GM18517 (cell line): Measurements from ENCODE around the gene TSC22D1.
"Not testable (repeated sequence)": the region's sequence is repeated elsewhere in the genome, so short reads cannot be mapped to it uniquely, and the experiment has no call there.

Experiments used
- ATAC-seq: cut with Tn5 transposase; IDR thresholded peaks from one replicate; pipeline ENCODE4 v1.9.1; 2021; ENCODE audit warnings: mild to moderate bottlenecking, moderate library complexity; ENCODE audit not compliant: unreplicated experiment

TSC22D1 gene

DNA sequence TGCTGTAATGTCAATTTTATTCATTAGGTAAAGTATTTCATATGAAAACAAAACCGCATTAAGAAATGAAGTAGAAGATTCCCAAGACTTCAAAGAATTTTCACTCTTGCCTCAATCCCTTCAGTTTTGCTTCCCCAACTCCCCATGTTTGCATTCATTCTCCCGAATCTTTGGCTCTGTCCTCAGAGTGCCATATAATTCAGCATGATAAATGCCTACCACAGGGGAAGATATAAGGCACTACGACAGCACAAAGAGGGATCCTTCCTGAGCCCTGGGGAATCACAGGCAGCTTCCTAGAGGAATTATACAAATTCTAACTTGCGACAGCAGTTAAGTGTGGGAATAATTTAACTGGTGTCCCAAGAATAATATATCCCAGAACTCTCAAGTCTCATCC lies 68.5 kb downstream of the TSC22D1 start:
- ATAC-seq = no peak

DNA sequence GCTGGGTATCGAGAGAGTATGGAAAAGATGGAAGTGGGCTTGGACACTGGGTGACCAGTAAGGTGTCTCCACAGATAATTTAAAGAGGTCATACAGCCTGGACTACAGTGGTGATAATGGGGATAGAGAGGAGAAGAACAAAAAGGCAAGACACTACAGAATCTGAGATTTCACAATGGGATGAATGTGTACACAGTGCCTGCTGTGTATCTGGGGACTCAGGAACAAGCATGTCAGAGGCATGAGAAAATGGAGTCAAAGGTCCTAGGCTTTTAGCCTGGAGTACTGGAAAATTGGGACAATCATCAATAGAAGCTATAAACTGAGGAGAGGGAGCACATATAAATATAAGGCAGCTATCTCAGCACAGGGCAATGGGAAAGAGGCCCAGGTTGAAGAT lies 69.4 kb downstream of the TSC22D1 start:
- no peak for ATAC-seq

DNA sequence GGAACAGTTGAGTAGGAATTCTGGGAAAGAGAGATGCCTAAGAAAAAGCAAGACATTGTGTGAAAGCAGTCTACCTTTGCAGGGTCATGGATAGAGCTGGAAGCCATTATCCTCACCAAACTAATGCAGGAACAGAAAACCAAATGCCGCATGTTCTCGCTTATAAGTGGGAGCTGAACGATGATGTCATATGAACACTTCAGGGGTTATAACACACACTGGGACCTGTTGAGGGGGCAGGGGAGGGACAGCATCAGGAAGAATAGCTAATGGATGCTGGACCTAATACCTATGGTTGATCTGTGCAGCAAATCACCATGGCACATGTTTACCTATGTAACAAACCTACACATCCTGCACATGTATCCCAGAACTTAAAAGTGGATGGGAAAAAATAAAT lies 69.9 kb downstream of the TSC22D1 start:
- ATAC-seq = no peak

DNA sequence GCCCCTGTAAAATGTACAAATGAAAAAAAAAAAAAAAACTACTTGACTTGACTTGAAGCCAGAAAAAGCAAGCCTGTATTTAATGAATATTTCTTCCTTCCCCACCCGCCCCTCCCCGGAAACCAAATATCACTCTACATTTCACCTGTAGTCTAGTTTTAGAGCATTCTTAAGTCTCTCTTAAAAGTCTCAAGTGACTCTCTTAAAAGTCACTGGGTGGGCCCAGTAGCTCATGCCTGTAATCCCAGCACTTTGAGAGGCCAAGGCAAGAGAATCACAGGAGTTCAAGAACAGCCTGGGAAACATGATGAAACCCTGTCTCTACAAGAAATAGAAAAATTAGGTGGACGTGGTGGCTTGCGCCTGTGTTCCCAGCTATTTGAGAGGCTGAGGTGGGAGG lies 72.0 kb downstream of the TSC22D1 start:
- no peak for ATAC-seq

DNA sequence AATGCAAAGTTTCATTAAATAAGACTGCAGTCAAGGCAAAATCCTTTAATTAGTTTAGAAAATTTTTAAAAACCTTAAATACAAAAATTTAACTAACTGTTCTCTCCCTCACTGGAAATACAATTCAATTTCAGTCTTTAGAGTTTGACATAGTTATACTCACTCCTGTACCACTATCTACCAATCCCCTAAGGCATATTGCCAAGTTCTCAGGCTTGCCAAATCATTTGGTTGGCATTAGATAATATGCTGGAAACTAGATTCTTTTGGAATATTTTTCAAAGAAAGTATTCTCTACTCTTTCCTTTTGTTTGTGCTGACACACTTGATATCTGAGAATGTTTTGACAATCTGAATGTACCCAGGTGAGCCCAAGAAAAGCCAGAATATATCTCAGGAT lies 77.2 kb downstream of the TSC22D1 start:
- ATAC-seq = no peak

DNA sequence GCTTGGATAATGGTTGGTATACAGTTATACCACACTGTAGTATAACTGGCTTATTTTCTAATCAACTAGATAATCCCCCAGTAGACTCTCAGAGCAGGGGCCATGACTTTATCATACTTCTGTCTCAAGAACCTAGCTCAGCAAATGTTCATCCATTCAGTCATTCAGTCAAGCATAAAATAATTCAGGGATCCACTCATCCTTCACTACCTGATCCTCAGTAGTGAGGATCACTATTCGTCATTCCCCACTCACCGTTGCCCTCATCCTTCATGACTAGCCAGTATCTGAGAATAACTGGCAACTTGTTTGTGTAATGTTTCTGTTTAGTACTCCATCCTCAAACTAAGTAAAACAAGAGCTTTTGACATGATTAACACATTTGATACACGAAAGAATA lies 77.6 kb downstream of the TSC22D1 start:
- ATAC-seq = no peak

DNA sequence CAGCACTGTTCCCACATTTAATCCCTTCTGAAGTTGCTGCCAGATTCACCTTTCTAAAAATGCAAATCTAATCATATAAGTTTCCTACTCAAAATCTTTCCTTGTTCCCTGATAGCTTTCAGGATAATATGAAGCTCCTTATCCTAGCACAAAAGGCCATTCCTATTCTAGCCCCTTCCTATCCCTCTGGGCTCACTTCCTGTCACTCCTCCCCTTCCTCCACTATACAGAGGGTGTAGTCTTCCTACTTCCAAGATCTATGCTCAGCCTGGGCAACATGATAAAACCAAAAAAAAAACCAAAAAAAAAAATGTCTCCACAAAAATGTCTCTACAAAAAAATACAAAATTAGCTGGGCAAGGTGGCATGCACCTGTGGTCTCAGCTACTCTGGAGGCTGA lies 78.3 kb downstream of the TSC22D1 start:
- no peak for ATAC-seq

DNA sequence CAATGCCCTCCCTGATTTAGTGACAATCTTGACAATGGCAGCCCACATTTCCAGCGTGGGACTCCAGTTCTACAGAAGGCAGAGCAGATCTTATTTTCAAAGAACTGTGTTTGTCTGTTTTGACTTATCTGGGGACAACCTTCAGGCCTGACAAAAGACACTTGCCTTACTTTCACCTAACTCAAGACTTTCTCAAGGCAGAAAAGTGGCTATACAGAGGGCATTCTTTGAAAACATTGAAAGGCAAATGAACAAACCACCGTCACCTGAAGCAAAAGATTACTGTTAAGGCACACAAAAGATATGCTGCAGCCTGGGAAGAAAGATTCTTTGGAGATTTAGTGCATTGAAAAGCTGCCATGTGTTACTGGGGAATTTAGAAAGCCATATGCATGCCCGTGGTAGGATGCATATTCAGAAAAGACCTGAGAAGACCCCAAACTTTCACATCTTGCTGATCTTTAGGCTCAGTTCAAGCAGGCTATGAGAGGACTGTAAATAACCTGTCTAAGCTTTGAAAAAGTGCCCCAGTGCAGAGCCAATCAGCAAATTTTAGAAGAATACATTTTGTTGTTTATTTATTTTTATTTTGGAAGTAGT lies 82.8 kb downstream of the TSC22D1 start:
- no peak for ATAC-seq

DNA sequence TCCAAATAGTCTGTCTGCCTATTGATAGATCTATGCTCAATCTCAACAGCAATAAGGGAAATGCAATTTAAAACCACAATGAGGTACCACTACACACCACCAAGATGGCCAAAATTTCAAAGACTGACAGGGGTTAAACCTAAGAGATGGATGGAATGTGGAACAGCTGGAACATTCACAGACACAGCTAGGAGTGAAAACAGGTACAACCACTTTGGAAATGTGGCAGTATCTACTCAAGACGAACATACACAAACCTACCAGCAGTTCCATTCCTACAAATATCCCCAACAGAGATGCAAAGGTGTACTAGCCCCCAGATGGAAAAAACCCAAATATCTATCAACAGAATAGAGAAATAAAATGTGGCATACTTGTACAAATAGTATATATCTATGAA lies 86.4 kb downstream of the TSC22D1 start:
- ATAC-seq = no peak

DNA sequence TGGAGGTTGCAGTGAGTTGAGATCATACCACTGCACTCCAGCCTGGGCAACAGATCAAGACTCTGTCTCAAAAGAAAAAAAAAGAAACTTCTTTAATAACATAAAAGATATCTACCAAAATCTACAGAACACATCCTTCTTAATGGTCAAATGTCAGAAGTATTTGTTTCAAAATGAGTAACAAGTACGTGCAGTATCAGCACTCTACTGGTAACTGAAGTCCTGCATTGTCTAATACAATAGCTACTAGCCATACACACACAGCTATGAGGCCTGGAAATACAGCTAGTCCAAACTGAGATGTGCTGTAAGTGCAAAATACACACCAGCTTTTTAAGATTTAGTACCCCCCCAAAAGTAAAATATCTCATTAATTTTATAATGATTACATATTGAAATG lies 88.1 kb downstream of the TSC22D1 start:
- ATAC-seq = no peak

DNA sequence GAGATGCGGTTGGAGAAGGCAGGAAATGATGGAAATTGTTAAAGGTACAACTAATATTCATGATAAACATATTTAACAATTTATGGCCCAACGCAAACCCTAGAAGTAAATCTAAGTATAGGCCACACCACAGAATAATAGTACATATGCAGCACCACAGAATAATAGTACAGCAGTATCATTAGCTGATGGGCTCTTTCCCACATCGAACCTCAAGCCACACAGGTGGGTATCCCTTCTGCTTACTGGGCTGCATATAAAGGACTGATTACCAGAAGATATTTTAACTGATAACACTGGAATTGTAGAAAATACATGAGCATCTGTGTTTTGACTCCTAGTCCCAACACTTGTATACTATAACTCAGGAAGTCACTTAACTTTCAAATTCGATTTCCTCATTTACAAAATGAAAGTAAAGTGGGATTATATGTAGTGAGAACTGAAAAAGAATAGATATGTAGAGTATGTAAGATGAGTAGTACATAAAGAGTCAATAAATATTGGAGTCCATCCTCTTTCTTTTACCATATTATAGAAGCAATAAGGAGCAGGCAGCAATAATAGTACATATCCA lies 91.5 kb downstream of the TSC22D1 start:
- ATAC-seq = no peak

DNA sequence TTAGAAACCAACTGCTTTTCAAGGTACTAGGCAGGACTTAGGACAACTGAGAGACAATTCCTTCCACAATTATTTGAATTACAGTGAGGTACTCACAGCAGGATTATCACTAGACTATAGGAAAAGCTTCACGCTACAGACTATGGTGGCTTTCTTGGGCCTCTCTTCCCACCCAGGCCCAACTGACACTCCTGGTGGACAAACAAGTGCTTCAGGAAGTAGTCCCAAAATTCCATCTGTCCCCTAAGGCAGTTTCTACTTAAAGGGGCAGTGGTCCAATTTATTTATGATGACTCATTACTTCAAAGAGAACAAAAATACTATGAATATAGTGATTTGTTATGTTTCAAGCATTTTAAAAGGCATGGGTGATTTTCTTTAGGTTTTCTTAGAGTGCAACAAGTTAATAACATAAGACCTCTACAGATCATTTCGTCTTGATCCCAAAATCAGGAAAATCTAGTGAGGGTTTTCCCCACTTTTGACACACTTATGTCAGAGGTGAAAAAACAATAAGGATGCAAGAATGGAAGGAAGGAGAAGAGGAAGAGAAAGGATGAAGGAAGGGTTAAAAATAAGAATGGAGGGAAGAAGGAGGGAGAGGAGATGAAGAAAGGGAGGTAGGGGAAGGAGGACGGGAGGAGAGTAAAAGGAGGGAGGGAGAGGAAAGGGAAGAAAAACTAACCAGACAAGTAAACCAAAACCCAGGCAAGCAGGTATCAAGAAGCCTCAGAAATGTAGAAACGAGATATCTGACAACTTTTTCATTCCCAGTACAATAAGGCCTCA lies 101.8 kb downstream of the TSC22D1 start:
- ATAC-seq = no peak

DNA sequence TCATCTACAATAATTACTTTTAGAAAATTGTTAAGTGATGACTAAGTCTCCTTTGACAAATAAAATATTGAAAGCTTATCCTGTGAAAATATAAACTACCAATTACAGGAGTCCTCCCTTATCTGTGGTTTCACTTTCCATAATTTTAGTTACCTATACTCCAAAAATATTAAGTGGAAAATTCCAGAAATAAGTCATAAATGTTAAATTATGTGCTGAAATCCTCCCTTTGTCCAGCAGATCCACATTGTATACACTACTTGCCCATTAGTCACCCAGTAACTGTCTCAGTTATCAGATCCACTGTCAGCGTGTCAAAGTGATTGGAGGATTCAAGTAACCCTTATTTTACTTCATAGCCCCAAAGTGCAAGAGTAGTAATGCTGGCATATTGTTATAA lies 104.4 kb downstream of the TSC22D1 start:
- ATAC-seq = no peak

DNA sequence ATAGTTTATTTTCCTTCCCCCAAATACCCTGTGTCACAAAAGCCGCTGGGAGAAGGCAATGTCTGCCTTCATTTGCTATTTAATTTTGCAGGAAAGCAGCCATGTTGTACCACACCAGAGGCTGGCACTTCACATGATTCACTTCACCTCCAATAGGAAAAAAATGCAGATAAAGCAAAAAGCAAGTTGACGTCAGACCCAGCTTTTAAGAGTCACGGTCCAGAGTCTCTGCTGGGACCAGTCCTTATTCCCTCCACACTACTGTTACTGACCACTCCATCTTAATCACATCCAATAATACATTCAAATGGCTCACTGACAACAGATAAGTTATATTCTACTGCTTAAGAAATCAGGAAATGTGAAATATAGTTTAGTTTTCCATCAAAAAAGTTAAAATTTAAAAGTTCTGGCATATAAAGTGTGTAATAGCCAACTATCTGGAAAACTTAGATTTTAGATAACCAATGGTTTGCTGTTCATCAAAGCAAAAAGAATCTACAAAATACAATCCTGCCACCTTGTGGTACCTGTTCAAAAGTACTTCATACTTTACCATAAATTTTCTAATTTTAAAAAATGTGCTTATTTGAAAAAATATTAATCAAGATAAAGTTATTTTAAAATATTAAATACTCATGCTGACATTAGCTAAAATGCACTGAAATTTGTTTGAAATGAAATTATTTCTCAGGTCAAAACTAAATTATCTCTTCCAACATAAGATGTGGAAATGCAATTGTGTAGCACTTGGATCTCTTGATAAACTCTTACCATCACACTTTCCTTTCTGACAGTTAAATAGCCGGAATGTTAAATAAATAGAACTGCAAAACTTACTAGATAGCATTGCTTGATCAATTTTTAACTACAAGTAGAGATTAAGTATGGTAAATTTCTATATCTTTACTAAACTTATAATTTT lies 105.2 kb downstream of the TSC22D1 start:
- ATAC-seq = no peak

DNA sequence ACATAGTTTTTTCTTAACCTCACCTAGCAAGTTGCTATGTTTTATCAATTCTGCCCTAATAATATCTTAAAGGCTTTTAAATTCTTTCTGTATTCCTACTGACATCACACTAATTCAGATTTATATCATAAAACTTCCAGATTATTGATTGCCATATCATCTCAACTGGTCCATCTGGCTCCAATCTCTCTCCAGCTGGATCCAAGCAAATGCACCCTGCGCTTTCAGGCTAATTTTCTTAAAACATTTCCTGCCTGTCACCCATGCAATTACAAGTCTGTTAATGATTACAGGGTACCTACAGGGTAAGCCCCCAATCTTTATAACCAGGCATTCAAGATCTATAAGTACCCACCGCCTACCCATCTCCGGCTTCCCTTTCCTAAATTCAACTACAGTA lies 107.3 kb downstream of the TSC22D1 start:
- ATAC-seq = no peak

DNA sequence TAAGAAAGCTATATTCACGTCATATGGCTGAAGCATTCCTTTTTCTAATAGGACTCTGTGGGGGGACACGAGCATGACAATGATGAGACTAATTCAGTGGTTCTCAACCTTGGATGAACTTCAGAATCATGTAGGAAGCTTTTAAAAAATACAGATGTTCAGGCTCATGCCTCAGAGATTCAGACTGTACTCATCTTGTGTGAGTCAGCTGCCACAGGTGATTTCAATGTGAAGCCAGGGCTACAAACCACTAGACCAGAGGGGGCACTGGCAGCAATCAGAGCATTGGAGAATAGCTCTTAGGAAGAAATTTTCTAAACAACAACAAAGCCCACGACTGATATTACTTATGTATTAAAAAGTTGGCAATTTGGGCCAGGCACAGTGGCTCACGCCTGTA lies 110.8 kb downstream of the TSC22D1 start:
- ATAC-seq = no peak

DNA sequence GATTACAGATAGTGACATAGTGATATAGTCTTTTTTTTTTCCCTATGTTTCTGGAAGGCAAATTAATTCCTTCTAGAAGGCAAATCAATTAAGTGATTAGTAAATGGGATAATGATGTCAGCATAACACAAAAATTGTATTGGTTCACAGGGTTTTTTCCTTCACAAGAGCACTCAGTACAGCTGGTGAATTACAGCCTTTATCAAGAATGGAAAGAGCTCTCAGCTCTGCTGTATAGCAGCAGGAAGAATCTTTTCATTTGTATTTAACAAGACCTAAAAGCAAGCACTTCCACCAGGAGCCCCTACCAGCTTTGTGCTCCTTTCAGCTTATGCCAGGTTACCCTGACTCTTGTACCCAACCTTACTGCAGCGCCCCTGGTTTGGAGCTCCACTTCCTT lies 111.7 kb downstream of the TSC22D1 start:
- no peak for ATAC-seq

DNA sequence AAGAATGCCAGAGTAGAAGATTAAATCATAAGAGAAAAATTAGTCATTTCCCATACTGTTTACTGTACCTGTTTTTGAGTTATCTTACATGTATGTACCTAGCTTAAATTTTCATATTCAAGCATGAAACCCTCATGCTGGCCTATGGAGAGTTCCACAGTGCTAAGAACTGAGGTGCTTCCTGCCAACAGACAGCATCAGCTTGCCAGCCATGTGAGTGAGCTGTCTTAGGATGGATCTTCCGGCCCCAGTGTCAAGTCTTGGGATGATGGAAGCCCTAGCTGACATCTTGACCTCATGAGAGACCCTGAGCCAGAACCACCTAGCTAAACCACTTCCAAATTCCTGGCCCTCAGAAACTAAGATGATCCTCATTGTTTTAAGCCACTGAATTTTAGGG lies 112.4 kb downstream of the TSC22D1 start:
- no peak for ATAC-seq

DNA sequence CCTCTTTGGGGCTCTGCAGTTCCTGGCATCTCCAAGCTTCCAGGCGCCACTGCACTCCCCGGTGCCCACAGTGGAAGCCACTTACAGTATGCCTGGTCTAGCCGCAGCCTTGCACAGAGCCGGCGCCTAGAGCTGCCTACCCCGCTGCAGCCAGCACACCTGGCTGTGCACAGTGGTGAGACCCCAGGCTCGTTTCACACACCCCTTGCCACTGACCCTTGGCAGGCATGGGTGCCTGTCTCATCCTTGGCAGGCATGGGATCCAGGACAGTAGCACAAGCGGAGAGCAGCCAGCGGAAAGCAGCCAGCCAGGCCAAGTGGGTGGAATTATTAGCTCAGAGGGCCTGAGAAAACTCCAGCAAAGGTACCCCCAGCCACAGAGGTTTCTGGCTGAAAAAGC lies 116.5 kb downstream of the TSC22D1 start:
- ATAC-seq = no peak

DNA sequence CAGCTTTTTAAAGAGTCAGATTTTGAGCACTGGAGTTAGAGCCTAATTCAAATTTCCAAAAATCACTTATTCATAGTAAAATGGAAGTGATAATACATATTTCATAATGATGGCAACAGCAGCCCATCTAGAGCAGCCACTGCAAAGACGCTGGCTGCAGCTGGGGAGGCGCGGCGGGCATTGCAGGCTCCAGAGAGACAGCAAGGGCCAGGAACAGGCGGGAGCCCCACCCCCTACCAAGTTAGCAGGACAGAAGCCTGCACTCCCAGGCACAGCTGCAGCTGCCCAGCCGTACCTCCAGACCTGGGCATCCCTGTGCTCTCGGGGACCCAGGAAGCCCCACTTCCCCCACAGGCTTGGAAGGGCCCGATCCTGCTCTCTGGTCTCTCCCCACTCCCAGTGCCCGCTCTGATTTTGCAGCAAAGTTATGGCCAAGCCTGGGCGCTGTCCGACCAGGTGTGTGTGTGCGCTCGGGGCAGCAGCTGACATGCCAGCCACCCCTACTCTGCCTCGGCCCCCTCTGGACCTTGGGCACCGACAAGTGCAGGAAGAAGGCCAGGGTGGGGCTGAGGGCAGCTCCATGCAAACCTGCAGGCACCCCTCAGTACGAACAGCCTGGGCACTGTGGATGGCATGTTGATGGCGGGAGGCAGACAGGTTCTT lies 117.7 kb downstream of the TSC22D1 start:
- ATAC-seq = no peak

DNA sequence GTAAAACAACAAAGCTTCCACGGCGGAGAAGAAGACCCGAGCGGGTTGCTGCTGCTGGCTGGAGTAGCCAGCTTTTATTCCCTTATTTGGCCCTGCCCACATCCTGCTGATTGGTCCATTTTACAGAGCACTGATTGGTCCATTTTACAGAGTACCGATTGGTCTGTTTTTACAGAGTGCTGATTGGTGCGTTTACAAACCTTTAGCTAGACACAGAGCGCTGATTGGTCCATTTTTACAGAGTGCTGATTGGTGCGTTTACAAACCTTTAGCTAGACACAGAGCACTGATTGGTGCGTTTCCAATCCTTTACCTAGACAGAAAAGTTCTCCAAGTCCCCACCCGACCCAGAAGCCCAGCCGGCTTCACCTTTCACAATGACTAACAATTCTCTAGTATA lies 119.9 kb downstream of the TSC22D1 start:
- ATAC-seq = not testable (repeated sequence)
